HCT116 (cell line): ENCODE measurements around the gene SLC22A6. TPM values are rescaled to one million over a fixed set of nuclear protein-coding genes. Genes with fewer than 3 reads are reported as not detected.

Experiments
- ATAC-seq: fragments of 200-7000 bp; cut with Tn5 transposase; 2 replicates; pipeline ENCODE4 v1.9.1; 2020; ENCODE audit warnings: mild to moderate bottlenecking, moderate library complexity
- BruUV-seq: library from RNA; stranded (reverse); fragments of 400-500 nt; replicated peaks from 2 replicates; lab custom pipeline; 2021; lab: Mats Ljungman, UMichigan
- CTCF ChIA-PET: fragments of 300-600 bp; sonication (Branson Sonifier 250); formaldehyde crosslinking; loops from one replicate; lab custom pipeline; 2021; ENCODE audit warnings: antibody characterized with exemption; lab: Charles Lee
- POLR2A ChIA-PET: fragments of 300-600, 350-600 bp; sonication (Branson Sonifier 250); formaldehyde crosslinking; loops from one replicate; lab custom pipeline; 2021; ENCODE audit warnings: antibody characterized with exemption; lab: Charles Lee
- RAD21 ChIA-PET, 2 experiments: fragments of 300-600 bp; sonication (Branson Sonifier 250); formaldehyde crosslinking; loops; one replicate each; lab custom pipeline; 2023; ENCODE audit warnings: low total read pairs in 2 of 2; ENCODE audit not compliant: uncharacterized antibody in 2 of 2, unreplicated experiment in 2 of 2, low non-redundant PET in 1 of 2; lab: Charles Lee
- DNase-seq: peaks from one replicate; pipeline ENCODE4 v3.0.0-alpha.2; 2010; ENCODE audit warnings: low read depth, low spot score
- H2AFZ ChIP-seq: fragments of 200-600 bp; shearing (Covaris generic), sonication (generic); 2 replicates; pipeline ENCODE4 v1.6.1; 2017; ENCODE audit warnings: low read depth, mixed run types, mixed read lengths, antibody characterized with exemption, low read length; ENCODE audit not compliant: poor library complexity, severe bottlenecking
- H3K27ac ChIP-seq: 2 replicates; pipeline ENCODE4 v1.5.1; 2012; ENCODE audit warnings: low read depth, low read length
- H3K27me3 ChIP-seq: fragments of 200-600 bp; sonication (generic); 2 replicates; pipeline ENCODE4 v1.6.1; 2016; ENCODE audit warnings: mixed run types, low read length, mixed read lengths; ENCODE audit not compliant: insufficient read depth
- H3K36me3 ChIP-seq, 2 experiments: fragments of 200-500 bp in 1 of 2; fragments of 200-600 bp in 1 of 2; sonication (Bioruptor generic) in 1 of 2; sonication (generic) in 1 of 2; 2 replicates each; pipeline versions ENCODE4 v1.5.1 to v1.6.1; 2014 to 2016; ENCODE audit warnings: low read length in 2 of 2, inconsistent platforms in 1 of 2, mixed read lengths in 1 of 2, mixed run types in 1 of 2; ENCODE audit not compliant: insufficient read depth in 2 of 2, control insufficient read depth in 1 of 2
- H3K4me1 ChIP-seq, 2 experiments: fragments of 200-600 bp in 1 of 2; sonication (generic) in 1 of 2; 2 replicates each; pipeline versions ENCODE4 v1.5.1 to v1.6.1; 2012 to 2017; ENCODE audit warnings: low read length in 2 of 2, inconsistent platforms in 1 of 2, mild to moderate bottlenecking in 1 of 2, mixed read lengths in 1 of 2, mixed run types in 1 of 2, moderate library complexity in 1 of 2; ENCODE audit not compliant: insufficient read depth in 2 of 2, control insufficient read depth in 1 of 2
- H3K4me2 ChIP-seq: fragments of 200-600 bp; sonication (generic); 2 replicates; pipeline ENCODE4 v1.6.1; 2017; ENCODE audit warnings: mixed run types, low read length, mixed read lengths
- H3K4me3 ChIP-seq, 2 experiments: fragments of 200-600 bp in 1 of 2; sonication (generic) in 1 of 2; replicated peaks in 1 of 2; 2 replicates each; pipeline ENCODE4 v1.5.1; 2011 to 2016; ENCODE audit warnings: low read length in 2 of 2, control low read depth in 1 of 2, low read depth in 1 of 2, mild to moderate bottlenecking in 1 of 2, mixed read lengths in 1 of 2, mixed run types in 1 of 2
- H3K79me2 ChIP-seq: fragments of 200-600 bp; sonication (generic); 2 replicates; pipeline ENCODE4 v1.6.1; 2017; ENCODE audit warnings: mild to moderate bottlenecking, mixed run types, low read length, moderate library complexity, mixed read lengths; ENCODE audit not compliant: insufficient read depth
- H3K9ac ChIP-seq: fragments of 200-600 bp; sonication (generic); 2 replicates; pipeline ENCODE4 v1.6.1; 2016; ENCODE audit warnings: low read length, mixed read lengths
- H3K9me2 ChIP-seq: fragments of 200-600 bp; sonication (generic), shearing (Covaris generic); 2 replicates; pipeline ENCODE4 v1.6.1; 2017; ENCODE audit warnings: mixed run types, mild to moderate bottlenecking, moderate library complexity; ENCODE audit not compliant: insufficient read depth
- H3K9me3 ChIP-seq, 2 experiments: fragments of 200-500 bp in 1 of 2; fragments of 200-600 bp in 1 of 2; sonication (Bioruptor generic) in 1 of 2; sonication (generic) in 1 of 2; 2 replicates each; pipeline ENCODE4 v1.6.1; 2014 to 2017; ENCODE audit warnings: low read length in 2 of 2, mixed read lengths in 2 of 2, inconsistent platforms in 1 of 2, low read depth in 1 of 2, mild to moderate bottlenecking in 1 of 2, mixed run types in 1 of 2, moderate library complexity in 1 of 2; ENCODE audit not compliant: control insufficient read depth in 1 of 2, insufficient read depth in 1 of 2
- H4K20me1 ChIP-seq: fragments of 200-600 bp; sonication (generic), shearing (Covaris generic); 2 replicates; pipeline ENCODE4 v1.6.1; 2017; ENCODE audit warnings: mixed run types, mild to moderate bottlenecking, moderate library complexity; ENCODE audit not compliant: insufficient read depth
- CEBPB ChIP-seq: IDR thresholded peaks from 2 replicates; pipeline ENCODE4 v1.6.1; 2012; ENCODE audit warnings: low read depth
- EGR1 ChIP-seq: IDR thresholded peaks from 2 replicates; pipeline ENCODE4 v1.6.1; 2012; ENCODE audit warnings: low read depth
- ELF1 ChIP-seq: IDR thresholded peaks from 2 replicates; pipeline ENCODE4 v1.6.1; 2012; ENCODE audit warnings: low read depth, borderline replicate concordance
- EZH2phosphoT487 ChIP-seq: fragments of 200-600 bp; IDR thresholded peaks from 2 replicates; pipeline ENCODE4 v1.6.1; 2018; ENCODE audit warnings: antibody characterized with exemption, borderline replicate concordance
- JUND ChIP-seq: IDR thresholded peaks from 2 replicates; pipeline ENCODE4 v1.6.1; 2012
- MAX ChIP-seq: IDR thresholded peaks from 2 replicates; pipeline ENCODE4 v1.6.1; 2012
- RAD21 ChIP-seq: IDR thresholded peaks from 2 replicates; pipeline ENCODE4 v1.6.1; 2012; ENCODE audit warnings: low read depth, mild to moderate bottlenecking
- SIN3A ChIP-seq: IDR thresholded peaks from 2 replicates; pipeline ENCODE4 v1.6.1; 2012; ENCODE audit warnings: low read depth
- SP1 ChIP-seq: IDR thresholded peaks from 2 replicates; pipeline ENCODE4 v1.6.1; 2012; ENCODE audit warnings: low read depth
- SRF ChIP-seq: IDR thresholded peaks from 2 replicates; pipeline ENCODE4 v1.6.1; 2012; ENCODE audit warnings: low read depth
- TCF7L2 ChIP-seq: IDR thresholded peaks from 2 replicates; pipeline ENCODE4 v1.7.0; 2011; ENCODE audit warnings: borderline replicate concordance, inconsistent platforms; ENCODE audit not compliant: insufficient read depth, insufficient read length; ENCODE audit errors: extremely low read depth
- YY1 ChIP-seq: IDR thresholded peaks from 2 replicates; pipeline ENCODE4 v1.6.1; 2011; ENCODE audit warnings: low read length, low read depth, moderate library complexity, mild to moderate bottlenecking; ENCODE audit not compliant: insufficient replicate concordance; ENCODE audit errors: extremely low read depth
- ZBTB33 ChIP-seq: IDR thresholded peaks from 2 replicates; pipeline ENCODE4 v1.6.1; 2011; ENCODE audit warnings: mild to moderate bottlenecking, low read length, moderate library complexity; ENCODE audit not compliant: insufficient replicate concordance; ENCODE audit errors: extremely low read depth
- ZFX ChIP-seq: fragments of 450-650 bp; IDR thresholded peaks from 2 replicates; pipeline ENCODE4 v1.6.1; 2017
- ZNF274 ChIP-seq: fragments of 200-500 bp; sonication (Bioruptor generic); IDR thresholded peaks from 2 replicates; pipeline ENCODE4 v1.6.1; 2014; ENCODE audit warnings: mild to moderate bottlenecking, low read depth, low read length, inconsistent platforms
- intact Hi-C: fragments of 100-400 bp; cut with micrococcal nuclease; formaldehyde crosslinking; loops from 2 replicates; pipeline ENCODE4 v1.10.0; 2022
- total RNA-seq: library from RNA; stranded (reverse); gene quantifications from one replicate; pipeline ENCODE4 v1.2.1, GENCODE V29; 2021; ENCODE audit not compliant: unreplicated experiment
- TF ChIP-seq, protein P1 (sequence below): IDR thresholded peaks from 2 replicates; pipeline ENCODE4 v1.6.1; 2012; ENCODE audit warnings: low read depth

The SLC22A6 gene
- total RNA-seq, 1 experiment from 2014 or later, result not detected

GRCh38 chr11:62934496-62934785 is 50.3 kb downstream of the SLC22A6 start:
- Histone ChIP-seq H3K4me3 (no peak overlapping the region), H3K27me3 (no peaks in the 10 kb centered on the region), H3K9me3 (no peaks in the 10 kb centered on the region), H3K27ac (no peak overlapping the region), H3K79me2 (no peaks in the 10 kb centered on the region), H4K20me1 (no peaks in the 10 kb centered on the region), H3K9ac (no peak overlapping the region), H3K4me2 (no peak overlapping the region), H2AFZ (no peak overlapping the region), H3K36me3 (no peaks in the 10 kb centered on the region), H3K4me1 (peaks cover 12 to 20% of the 10 kb centered on the region in 2 experiments), H3K9me2 (no peaks in the 10 kb centered on the region)
- POLR2A ChIA-PET, result no interaction called here
- CTCF ChIA-PET, result no interaction called here
- ATAC-seq, result no peak
- intact Hi-C loops, result loop anchor here (5.0 kb wide), 1 partner anchor 43 kb away; no protein-coding TSS in a partner anchor
- TF ChIP-seq SRF (no peak), ZNF274 (no peak), YY1 (no peak), MAX (no peak), EGR1 (no peak), ZFX (no peak), SIN3A (no peak), TCF7L2 (no peak), RAD21 (no peak), ZBTB33 (no peak), JUND (no peak), CEBPB (no peak), SP1 (no peak), ELF1 (no peak), EZH2phosphoT487 (no peak)
- TF ChIP-seq, protein P1, sequence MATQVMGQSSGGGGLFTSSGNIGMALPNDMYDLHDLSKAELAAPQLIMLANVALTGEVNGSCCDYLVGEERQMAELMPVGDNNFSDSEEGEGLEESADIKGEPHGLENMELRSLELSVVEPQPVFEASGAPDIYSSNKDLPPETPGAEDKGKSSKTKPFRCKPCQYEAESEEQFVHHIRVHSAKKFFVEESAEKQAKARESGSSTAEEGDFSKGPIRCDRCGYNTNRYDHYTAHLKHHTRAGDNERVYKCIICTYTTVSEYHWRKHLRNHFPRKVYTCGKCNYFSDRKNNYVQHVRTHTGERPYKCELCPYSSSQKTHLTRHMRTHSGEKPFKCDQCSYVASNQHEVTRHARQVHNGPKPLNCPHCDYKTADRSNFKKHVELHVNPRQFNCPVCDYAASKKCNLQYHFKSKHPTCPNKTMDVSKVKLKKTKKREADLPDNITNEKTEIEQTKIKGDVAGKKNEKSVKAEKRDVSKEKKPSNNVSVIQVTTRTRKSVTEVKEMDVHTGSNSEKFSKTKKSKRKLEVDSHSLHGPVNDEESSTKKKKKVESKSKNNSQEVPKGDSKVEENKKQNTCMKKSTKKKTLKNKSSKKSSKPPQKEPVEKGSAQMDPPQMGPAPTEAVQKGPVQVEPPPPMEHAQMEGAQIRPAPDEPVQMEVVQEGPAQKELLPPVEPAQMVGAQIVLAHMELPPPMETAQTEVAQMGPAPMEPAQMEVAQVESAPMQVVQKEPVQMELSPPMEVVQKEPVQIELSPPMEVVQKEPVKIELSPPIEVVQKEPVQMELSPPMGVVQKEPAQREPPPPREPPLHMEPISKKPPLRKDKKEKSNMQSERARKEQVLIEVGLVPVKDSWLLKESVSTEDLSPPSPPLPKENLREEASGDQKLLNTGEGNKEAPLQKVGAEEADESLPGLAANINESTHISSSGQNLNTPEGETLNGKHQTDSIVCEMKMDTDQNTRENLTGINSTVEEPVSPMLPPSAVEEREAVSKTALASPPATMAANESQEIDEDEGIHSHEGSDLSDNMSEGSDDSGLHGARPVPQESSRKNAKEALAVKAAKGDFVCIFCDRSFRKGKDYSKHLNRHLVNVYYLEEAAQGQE, result no peak
- no TSS peak for BruUV-seq
- RAD21 ChIA-PET, result no interaction called here
- no peak for DNase-seq
